NCI-H69 (cell line): ENCODE data around the gene PTPRT.

ENCODE experiments used
- DNase-seq: peaks from one replicate; lab custom pipeline; 2025; lab: John Stamatoyannopoulos, UW

PTPRT gene

DNA sequence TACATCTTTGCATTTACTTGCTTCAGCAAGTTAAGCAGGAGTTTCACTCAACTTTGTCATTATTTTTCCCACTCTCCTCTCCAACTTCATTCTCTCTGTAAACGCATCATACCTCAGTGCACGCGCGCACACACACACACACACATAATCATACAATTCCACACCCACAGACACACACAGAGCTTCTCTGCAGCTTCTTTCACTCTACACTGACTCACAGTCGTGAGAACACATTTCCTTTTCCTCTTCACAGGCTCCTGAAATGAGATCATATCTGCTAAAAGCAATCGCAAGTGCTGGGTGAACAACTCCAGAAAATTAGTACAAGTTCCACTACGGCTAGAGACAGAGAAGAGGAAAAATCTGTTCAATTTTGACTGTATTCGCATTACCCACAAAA, 215.4 kb downstream of the PTPRT start:
- no peak for DNase-seq

DNA sequence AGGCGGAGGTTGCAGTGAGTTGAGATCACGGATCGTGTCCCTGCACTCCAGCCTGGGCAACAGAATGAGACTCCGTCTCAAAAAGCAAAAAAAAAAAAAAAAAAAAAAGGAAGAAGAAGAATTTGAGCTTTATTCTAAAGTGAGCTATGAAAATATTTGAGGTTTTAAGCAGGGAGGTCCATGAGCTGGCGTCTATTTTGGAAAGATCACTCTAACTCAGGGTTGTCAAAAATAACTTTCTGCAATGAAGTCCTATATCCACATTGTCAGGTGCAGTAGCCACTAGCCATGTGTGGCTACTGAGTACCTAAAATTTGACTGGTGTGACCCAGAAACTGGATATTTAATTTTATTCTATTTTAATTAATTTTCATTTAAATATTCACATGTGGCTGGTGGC, 217.1 kb downstream of the PTPRT start:
- DNase-seq = no peak

DNA sequence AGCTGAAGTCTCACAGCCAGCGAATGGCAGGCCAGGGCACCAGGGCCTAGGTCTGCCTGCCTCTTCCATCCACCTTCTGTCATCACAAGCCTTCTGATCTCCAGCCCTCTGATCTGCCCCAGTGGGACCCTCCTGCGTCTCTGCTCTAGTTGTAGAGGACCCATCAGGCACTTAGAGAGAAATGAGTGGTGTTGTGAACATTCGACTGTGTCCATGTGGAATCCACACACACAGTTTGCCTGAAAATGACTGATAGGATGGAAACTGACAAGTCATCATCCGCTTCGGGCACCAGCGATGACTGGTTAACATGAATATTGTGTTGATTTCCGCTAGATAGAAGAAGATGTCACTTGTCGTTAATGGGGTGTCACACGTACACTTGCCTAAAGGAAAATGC, 221.0 kb downstream of the PTPRT start:
- DNase-seq = no peak

DNA sequence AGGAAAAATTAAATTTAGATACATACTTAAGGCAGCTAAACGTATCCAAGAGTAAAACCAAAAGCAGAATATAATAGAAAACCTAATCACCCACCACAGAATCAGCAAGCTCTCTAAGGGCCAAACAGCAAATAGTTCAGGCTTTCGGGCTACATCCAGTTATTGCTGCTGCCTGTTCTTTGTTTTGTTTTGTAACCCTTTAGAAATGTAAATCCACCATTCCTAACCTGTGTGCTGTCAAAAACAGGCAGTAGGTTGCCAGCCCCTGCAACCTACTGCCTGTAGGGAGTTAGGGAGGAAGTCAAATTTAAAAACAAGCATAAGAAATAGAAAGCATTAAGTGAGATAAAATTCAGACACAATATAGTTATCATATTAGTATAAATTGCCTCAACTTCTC, 225.9 kb downstream of the PTPRT start:
- no peak for DNase-seq

DNA sequence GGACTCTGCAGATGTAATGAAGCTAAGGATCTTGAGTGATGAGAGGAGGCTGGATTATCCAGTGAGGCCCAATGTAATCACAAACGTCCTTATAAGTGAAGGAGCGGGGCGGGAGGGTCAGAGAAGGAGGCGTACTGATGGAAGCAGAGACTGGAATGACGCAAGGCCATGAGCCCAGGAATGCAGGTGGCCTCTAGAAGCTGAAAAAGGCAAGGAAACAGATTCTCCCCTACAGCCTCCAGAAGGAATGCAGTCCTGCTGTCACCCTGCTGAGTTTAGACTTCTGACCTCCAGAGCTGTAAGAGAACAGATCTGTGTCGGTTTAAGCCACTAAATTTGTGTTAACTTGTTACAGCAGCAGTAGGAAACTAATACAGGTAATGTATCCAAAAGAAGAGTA, 227.9 kb downstream of the PTPRT start:
- DNase-seq = no peak

DNA sequence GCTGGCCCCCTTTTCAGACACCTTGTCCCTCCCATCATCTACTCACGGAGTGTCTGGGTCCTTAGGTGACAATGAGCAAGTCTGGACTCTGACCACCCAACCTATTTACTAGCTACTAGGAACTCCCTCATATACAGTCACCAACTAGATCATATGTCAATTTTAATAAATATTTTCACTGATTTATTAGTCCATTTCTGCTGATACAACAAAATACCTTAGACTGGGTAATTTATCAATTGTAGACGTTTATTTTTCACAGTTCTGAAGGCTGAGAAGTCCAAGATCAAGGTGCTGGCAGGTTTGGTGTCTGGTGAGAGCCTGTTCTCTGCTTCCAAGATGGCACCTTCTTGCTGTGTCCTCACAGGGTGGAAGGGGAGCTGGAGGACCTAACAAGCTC, 229.7 kb downstream of the PTPRT start:
- DNase-seq = no peak

DNA sequence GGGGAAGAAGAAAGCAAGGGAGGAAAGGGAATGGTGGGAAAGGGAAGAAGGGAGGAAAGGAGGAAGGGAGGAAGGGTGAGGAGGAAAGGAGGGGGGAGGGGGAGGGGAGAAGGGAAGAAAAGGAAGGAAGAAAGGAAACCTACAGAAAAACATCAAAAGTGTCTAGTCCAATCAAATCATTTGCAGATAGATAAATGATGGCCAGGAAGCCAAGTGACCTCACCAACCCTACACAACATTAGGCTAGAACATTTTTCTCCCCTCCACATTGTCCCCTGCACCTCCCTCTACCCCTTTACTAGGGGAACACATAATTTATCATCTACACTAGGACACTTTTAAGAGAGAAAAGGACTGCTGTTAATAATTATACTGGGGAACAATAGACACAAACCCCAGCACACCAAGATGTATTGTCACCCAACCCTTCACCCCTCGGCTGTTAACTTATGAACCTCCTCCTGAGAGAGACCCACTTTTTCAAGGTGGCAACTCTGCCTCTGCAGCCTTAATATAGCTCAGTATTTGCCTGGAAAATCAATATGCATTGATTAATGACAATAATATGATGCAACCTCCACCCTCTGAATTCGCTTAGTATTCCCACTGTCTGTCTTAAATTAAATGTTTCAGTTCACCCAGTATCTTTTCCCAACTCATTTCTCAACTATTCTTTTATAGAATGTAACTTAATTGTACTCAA, 231.2 kb downstream of the PTPRT start:
- DNase-seq = no peak

DNA sequence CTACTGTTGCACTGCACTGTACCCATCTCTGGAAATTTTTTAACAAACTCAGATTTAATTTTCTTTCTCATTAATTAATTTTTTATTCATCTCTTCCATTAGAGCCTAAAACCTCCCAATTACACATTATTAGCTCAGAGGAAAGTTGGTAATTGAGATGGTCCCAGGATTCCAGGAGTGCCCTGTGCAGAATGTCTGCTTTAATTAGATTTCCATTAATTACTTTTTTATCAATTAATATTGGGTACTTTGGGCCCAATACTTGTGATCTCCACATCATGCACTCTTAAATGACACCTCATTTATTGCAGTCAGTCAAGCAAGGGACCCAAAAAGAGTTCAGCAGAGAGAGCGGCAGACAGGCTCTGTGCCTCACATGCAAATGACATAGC, 232.0 kb downstream of the PTPRT start:
- no peak for DNase-seq

DNA sequence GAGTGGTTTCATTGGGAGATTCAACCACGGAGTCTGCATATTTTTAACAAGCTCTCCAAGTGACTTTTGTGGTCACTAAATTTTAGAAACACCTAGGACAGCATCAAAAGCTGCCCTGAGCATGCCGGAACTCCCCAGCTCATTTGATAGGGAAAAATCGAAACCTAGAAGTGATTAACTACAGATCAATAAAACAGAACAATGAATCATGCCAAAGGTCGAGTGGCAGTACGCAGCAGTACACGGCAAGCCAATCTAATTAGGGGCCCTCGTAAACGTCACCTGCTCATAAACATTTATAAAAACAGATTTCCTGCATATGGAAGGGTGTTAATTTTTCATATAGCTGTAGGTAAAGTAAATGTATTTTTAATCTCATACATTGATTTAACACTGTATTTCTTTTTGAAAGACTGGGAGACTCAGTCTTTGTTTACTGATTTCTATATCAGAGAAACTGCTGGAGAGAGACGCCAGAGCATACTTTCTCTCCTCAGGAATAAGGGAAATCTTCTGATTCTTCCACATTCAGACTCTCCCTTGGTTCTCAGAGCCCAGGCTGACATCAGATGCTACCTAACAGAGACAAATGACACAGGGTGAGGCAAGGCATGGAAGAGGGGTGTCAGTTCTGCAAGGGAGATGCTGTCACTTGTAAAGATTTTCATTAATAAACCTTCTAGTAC, 232.5 kb downstream of the PTPRT start:
- no peak for DNase-seq

DNA sequence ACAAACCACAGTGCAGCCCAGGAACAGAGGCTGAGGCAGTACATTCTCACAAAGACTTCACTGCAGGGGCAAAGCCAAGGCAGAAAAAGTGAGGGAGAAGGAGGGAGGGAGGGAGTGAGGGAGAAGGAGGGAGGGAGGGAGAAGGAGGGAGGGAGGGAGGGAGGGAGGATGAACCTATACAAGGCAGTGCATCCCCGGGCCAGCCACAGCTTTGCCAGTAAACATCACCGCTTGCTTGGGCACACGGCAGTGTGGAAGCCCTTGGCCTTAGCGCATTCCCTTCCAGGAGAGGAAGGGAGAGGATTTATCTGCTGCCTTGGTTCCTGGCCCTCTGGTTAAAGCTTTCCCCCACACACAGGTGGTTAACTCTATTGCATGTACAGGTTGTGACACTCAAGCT, 234.0 kb downstream of the PTPRT start:
- no peak for DNase-seq

DNA sequence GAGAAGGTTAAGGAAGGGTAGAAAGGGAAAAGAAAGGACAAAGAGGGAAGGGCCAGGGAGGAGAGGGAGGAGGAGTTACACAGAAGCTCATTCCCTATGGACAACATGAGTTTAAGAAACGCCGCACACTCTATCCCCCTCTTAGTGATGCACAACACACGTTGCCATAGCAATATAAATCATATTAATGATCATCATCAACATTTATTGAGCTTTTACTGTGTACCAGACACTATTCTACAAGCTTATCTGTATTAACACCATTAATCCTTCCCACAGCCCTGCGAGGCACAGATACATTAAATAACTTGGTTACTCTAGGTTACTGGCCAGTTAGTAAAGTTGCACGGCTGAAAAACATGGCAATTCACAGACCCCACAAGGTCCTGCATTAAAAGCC, 234.8 kb downstream of the PTPRT start:
- no peak for DNase-seq

DNA sequence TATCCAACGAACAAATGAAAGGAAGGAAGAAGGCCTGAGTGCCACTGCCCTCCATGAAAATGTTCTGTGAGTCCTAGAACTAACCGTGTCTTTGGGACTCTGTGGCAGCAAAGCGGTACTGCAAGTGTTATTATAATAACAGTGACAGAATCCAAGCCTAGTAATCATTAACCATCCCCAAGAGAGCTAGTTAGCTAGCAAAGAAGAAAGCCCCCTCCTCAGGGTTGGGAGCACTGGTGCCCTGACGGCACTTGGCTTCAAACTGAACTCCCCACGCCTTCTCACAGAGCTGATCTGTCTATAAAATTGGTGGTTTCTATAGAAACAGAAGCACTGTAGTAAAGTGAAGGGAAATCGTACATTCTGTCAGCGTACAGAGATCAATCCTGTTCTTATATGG, 239.8 kb downstream of the PTPRT start:
- DNase-seq = no peak

DNA sequence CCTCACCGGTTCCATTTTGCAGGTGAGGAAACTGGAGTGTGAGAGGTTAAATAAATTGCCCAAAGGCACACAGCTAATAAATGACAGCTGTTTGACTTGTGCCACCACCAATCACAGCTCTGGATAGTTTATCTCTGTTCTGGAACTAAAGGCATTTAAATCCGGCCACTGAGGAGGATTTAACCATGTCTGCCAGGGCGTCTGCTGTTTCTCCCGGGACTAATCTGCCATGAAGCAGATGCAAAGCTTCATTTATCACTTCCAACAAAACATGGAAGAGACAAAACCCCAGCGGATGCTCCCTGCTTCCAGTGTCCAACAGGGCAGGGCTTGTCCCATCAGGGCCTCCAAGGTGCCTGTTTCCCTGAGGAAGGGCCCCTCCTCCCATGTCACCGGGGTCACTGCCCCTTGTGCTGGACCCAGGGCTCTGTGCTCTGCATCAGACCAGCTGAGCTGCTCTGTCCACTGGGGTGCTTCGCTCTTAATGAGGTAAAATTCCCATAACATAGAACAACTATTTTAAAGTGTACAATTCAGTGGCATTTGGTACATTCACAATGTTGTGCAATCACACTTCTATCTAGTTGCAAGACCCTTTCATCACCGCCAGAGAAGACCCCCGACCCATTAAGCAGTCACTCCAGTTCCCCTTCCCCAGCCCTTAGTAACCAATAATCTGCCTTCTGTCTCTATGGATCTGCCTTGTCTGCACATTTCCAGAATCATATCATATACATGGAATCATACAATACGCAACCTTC, 244.3 kb downstream of the PTPRT start:
- DNase-seq = no peak

DNA sequence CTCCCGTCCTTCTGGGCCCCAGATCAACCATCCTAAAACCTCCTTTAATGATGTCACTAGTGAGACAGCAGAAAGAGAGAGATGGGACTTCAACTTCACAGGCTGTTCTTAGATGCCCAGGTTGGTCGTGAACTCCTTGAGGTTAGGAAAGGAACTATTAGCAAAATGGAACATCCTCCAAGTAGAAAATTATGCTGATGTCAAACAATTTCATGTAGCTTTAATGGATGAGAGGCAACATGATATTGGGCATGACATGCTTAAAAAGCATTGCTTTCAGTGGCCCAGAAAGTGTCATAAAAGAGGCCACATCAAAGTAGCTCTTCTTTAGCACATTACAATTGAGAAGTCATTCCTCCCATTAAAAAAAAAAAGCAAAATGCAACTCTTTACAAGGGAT, 248.1 kb downstream of the PTPRT start:
- no peak for DNase-seq

DNA sequence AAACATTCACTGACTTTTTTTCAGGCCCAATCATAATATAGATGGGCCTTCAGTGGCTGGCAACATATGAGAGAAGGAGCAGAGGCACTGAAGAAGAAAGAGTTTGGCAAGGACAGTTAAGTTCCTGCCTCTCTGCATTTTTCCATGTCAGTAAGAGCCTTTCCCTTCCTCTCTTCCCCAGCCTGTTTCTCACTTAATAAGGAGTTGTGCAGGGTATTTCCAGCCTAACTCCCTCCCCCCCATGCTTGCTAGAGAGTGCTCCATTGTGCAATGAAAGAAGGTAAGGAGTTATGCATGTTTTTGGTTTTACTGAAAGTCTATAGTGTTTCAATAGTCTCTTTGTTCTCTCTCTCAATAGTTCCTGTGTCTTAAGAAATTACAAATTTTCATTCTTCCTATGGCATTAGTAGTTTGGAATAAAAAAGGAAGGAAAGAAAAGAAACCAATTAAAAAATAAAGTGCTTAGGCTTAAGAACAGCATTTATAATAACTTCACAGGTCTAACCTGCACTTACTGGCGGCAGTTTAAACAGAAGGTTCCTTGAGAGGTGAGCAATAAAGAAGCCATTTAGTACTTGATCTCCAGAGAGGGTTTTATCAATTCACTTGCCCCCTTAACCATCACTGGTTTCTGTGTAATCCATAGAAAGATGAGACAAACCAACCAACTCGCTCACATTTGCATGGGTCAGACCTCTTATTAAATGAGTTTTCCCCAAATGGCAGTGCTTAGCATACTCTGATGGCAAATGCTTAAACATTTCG, 251.1 kb downstream of the PTPRT start:
- DNase-seq = no peak

DNA sequence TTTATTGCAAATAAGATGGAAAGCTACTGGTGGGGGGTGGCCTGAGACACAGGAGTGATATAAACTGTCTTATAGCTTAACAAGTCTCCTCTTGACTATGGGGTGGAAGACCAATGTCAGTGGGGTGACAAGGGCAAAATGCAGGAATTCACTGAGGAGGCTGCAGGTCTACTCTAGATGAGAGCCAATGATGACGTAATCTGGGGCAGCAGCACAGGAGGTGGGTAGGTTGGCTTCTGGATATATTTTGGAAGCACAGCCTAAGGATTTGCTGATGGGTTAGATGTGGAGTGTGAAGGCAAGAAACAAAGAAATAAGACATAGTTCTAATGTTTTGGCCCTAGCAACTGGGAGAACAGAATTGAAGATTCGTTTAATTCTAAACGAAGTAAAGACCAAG, 253.2 kb downstream of the PTPRT start:
- DNase-seq = no peak

DNA sequence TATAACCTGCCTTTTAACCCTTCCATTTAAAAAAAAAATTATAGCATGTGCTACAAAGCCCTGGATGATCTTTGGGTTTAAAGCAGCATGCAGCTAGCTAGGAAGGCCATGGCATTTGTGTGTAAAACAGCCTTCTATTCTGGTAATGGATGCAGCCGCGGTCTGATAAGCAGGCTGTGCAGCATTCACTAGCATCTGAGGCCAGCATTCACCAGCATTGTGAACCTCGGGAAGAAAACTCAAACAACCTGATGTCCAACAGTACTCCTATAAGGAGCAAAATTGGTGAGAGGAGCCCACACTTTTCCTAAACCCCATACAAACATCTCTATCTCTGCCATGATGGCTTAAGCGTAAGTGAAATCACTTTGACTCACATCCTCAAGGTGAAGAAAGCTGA, 265.5 kb downstream of the PTPRT start:
- DNase-seq = no peak

DNA sequence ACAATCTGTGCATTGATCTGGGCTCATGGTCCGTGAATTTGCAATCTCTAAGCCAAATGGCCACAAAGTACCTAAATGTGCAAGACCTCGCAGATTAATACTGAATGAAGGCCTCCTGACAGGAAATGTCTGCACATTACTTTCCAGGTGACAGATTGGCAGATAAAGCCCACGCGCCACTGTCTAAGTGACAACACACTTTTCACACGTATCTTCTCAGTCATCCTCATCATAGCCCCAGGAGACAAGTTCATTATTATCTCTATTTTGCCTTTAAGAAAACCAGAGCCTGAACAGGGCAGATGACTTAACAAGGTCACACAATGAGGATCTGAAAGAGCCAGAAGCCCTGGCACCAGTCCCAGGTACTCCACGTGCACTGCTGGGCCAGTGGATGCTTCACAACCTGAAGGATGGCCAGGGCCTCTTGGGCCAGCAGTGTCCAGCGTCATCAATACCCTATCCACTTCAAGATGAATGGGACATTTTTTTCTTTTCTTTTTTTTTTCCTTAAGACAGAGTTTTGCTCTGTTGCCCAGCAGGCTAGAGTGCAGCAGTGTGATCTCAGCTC, 266.3 kb downstream of the PTPRT start:
- no peak for DNase-seq

DNA sequence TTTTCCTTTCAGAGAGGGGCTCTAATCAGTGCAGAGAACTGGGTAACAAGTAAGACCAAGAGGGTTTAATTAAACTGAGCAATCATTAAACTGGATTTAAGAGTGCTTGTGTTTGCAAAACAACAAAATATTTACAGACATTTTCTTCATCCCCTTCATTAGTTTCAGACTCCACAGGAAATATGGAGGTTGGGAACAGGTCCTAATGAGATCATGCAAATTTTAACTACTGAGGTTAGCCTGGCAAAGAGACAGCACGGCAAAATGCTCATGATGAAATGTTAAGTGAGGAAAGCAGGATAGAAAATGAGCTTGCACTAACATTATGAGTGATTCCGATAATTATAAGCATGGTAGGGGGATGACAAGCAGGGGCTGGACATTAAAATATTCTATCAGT, 268.9 kb downstream of the PTPRT start:
- DNase-seq = no peak

DNA sequence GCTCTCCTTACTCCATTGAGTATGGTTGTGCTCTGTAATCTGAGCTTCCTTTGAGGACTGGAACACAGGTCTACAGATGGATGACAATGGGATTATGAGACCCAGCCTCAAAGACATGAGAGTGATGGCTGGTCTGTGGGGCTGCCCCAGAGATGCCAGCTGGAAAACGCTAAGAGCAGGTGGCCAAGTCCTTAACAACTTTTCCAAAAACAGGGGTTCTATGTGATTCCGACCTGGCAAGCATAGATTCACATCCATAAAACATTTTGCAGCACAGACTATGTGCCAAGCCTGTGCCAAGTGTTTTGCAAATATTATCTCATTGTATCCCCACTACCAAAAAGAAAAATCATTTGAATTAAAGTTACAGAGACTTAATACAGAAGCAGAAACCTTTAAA, 270.4 kb downstream of the PTPRT start:
- no peak for DNase-seq

DNA sequence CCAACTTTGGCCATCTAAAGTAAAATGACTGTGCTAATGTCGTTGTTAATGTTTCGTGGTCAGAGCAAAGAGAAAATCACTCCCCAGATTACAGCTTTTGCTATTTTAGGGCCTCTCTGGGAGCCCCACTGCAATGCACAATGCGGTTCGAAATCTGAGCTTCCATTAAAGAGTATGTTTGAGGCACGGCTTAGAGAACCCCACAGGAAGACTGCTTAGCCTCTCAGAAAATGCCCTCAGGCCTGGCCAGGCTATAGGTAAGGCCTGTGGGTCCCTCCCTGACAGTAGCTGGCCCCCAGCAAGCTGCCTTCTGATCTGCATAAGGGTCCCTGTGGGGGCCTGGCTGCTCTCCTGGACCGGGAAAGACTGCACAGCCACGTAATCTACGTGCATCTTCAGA, 274.6 kb downstream of the PTPRT start:
- no peak for DNase-seq

DNA sequence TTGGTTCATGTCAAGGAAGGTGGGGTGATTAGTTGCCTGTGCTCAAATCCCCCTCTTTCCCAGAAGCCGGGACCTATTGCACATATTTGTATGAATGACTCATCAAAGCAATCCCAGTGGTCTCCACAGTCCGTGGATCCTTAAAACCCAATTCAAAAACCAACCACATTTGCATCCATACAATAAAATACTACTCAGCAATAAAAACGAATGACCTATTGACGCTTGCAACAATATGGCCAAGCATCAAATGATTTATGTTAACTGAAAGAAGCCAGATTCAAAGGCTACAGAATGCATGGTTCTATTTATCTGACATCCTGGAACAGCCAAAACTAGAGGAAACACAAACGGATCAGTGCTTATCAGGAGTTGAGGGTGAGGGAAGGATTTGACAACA, 275.4 kb downstream of the PTPRT start:
- no peak for DNase-seq
